Gastrocnemius medialis (tissue), 4 donors: ENCODE results near the gene POLN. TPM values are rescaled to one million over a fixed set of nuclear protein-coding genes. Genes with fewer than 3 reads are reported as not detected.

Experiments
- ATAC-seq, 2 donors: fragments of 150-250 bp; one replicate each; pipeline ENCODE4 v1.9.1; 2016
- DNase-seq, 2 donors: peaks; one replicate each; pipeline ENCODE4 v3.0.0-alpha.2; 2019
- H3K27ac ChIP-seq, 4 donors: fragments of 200-600 bp; sonication (generic); 1 replicate in 1 of 4; 2 replicates in 3 of 4; pipeline ENCODE4 v1.5.1; 2016 to 2018; ENCODE audit warnings: mild to moderate bottlenecking in 2 of 4, moderate library complexity in 1 of 4
- H3K27me3 ChIP-seq, 3 donors: fragments of 200-600 bp; sonication (generic) in 2 of 3; 1 replicate in 1 of 3; 2 replicates in 2 of 3; pipeline versions ENCODE4 v1.5.1 to v1.6.0; 2016 to 2019; ENCODE audit warnings: mild to moderate bottlenecking in 1 of 3, moderate library complexity in 1 of 3
- H3K36me3 ChIP-seq, 2 donors: fragments of 200-600 bp; sonication (generic) in 1 of 2; one replicate each; pipeline ENCODE4 v1.5.1; 2017 to 2018
- H3K4me1 ChIP-seq, 2 donors: fragments of 200-600 bp; sonication (generic) in 1 of 2; one replicate each; pipeline ENCODE4 v1.5.1; 2016 to 2017; ENCODE audit warnings: mild to moderate bottlenecking in 2 of 2
- H3K4me3 ChIP-seq, 4 donors: fragments of 200-600 bp; sonication (generic) in 3 of 4; 1 replicate in 1 of 4; 2 replicates in 3 of 4; pipeline ENCODE4 v1.5.1; 2016 to 2019; ENCODE audit warnings: mild to moderate bottlenecking in 2 of 4
- H3K9me3 ChIP-seq, 3 donors: fragments of 200-600 bp; sonication (generic) in 2 of 3; 1 replicate in 1 of 3; 2 replicates in 2 of 3; pipeline ENCODE4 v1.5.1; 2016 to 2019
- POLR2A ChIP-seq, 2 donors: fragments of 450-650 bp; IDR thresholded peaks; one replicate each; pipeline ENCODE4 v1.6.1; 2017; ENCODE audit warnings: antibody characterized with exemption in 2 of 2, mild to moderate bottlenecking in 2 of 2, moderate library complexity in 2 of 2
- in situ Hi-C, 4 donors: fragments of 200-750 bp; cut with MboI; loops; one replicate each; pipeline versions ENCODE4 v1.15.0 to v1.8.0; 2017; ENCODE audit warnings: low sequenced_read_pairs in 4 of 4
- intact Hi-C: fragments of 100-400 bp; cut with DNase I; formaldehyde crosslinking; loops from one replicate; pipeline ENCODE4 v1.15.1; 2023; ENCODE audit warnings: low total_unique reads
- total RNA-seq, 4 donors: library from RNA; depleted of rRNA; stranded (reverse); fragments of >200 nt; gene quantifications; one replicate each; pipeline versions ENCODE4 v1.1.0 to v1.2.3, GENCODE V29; 2016
- TF ChIP-seq, protein P1 (sequence below), 5 experiments: fragments of 450-650 bp in 3 of 5; fragments of 200-600 bp in 2 of 5; sonication (generic) in 2 of 5; IDR thresholded peaks in 4 of 5; conservative IDR thresholded peaks in 1 of 5; 1 replicate in 4 of 5; 2 replicates in 1 of 5; pipeline ENCODE4 v1.5.1; 2016 to 2019; ENCODE audit warnings: antibody characterized with exemption in 5 of 5, mild to moderate bottlenecking in 3 of 5, moderate library complexity in 3 of 5

POLN gene
- total RNA-seq, 4 donors from 2014 or later: 0.71 to 2.0 (median 0.86) TPM; not detected in 1

DNA sequence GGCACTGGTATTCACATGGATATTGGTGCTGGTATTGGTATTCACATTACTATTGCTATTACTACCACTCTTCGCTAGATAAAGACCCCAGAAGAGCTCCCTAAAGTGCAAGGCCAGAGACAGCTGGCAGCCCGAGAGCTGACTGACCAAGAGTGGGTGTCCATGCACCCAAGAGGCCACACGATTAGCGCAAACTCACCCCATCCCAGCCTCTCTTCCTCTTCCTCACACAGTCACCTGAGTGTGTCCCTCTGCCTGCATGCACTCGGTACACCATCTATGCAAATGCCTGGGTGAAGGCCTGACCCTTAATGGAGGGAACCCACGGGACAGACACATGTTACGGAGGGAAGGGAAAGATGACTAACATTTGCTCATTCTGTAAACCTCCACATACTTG lies 86.7 kb downstream of the POLN start:
- H3K27ac ChIP-seq: no peak overlapping the region
- intact Hi-C loops (no loop called here), in situ Hi-C loops (no loop called here)
- no peaks in the 10 kb centered on the region for H3K4me1 ChIP-seq
- no peak overlapping the region for H3K4me3 ChIP-seq
- H3K27me3 ChIP-seq: no peaks in the 10 kb centered on the region
- no peaks in the 10 kb centered on the region for H3K9me3 ChIP-seq
- ATAC-seq: no peak
- DNase-seq: no peak
- TF ChIP-seq, protein P1, sequence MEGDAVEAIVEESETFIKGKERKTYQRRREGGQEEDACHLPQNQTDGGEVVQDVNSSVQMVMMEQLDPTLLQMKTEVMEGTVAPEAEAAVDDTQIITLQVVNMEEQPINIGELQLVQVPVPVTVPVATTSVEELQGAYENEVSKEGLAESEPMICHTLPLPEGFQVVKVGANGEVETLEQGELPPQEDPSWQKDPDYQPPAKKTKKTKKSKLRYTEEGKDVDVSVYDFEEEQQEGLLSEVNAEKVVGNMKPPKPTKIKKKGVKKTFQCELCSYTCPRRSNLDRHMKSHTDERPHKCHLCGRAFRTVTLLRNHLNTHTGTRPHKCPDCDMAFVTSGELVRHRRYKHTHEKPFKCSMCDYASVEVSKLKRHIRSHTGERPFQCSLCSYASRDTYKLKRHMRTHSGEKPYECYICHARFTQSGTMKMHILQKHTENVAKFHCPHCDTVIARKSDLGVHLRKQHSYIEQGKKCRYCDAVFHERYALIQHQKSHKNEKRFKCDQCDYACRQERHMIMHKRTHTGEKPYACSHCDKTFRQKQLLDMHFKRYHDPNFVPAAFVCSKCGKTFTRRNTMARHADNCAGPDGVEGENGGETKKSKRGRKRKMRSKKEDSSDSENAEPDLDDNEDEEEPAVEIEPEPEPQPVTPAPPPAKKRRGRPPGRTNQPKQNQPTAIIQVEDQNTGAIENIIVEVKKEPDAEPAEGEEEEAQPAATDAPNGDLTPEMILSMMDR (IDR thresholded peaks at IDR 0.05 in 4 of 5, conservative IDR thresholded peaks at IDR 0.05 in 1 of 5): no peak
- TF ChIP-seq POLR2A (IDR thresholded peaks at IDR 0.05): no peak
- no peaks in the 10 kb centered on the region for H3K36me3 ChIP-seq

DNA sequence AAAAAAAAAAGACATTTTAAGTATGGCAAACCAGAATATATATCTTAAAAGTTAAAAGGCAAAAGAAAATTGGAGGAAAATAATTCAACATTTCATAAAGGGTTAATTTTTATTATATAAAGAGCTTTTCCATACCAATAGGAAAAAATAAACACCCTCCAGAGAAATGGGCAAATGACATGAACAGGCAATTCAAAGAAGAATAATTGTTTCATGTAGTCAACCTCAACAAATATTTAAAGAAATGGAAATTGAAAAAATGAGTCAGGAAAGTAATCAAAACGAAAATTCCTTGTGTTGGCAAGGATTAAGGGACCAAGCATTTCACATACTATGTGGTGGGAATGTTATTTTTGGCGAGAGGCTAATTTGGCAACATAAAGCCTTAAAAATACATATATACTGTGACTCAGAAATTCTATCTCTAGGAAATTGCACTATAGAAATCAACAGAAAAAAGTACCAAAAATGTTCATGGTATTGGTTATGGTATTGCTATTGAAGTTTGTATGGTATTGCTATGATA lies 87.6 kb downstream of the POLN start:
- H3K27me3 ChIP-seq: no peaks in the 10 kb centered on the region
- in situ Hi-C loops (no loop called here), intact Hi-C loops (no loop called here)

GRCh38 chr4:2151544-2151943 lies 90.4 kb downstream of the POLN start:
- H3K27me3 ChIP-seq: no peaks in the 10 kb centered on the region
- DNase-seq: no peak
- in situ Hi-C loops (no loop called here), intact Hi-C loops (no loop called here)
- H3K36me3 ChIP-seq: no peaks in the 10 kb centered on the region
- no peak overlapping the region for H3K27ac ChIP-seq
- no peak for TF ChIP-seq POLR2A (IDR thresholded peaks at IDR 0.05)
- TF ChIP-seq, protein P1 (IDR thresholded peaks at IDR 0.05 in 4 of 5, conservative IDR thresholded peaks at IDR 0.05 in 1 of 5): no peak
- no peak overlapping the region for H3K4me3 ChIP-seq
- no peaks in the 10 kb centered on the region for H3K4me1 ChIP-seq
- H3K9me3 ChIP-seq: no peaks in the 10 kb centered on the region
- ATAC-seq: no peak

More for the DNA sequence above, 87.6 kb downstream of the POLN start:
- Histone ChIP-seq H3K4me3 (no peak overlapping the region), H3K27ac (no peak overlapping the region), H3K36me3 (no peaks in the 10 kb centered on the region), H3K4me1 (no peaks in the 10 kb centered on the region), H3K9me3 (no peaks in the 10 kb centered on the region)
- no peak for ATAC-seq
- DNase-seq: no peak
- no peak for TF ChIP-seq POLR2A (IDR thresholded peaks at IDR 0.05)
- TF ChIP-seq, protein P1 (IDR thresholded peaks at IDR 0.05 in 4 of 5, conservative IDR thresholded peaks at IDR 0.05 in 1 of 5): no peak

GRCh38 chr4:2150076-2150475 lies 91.8 kb downstream of the POLN start:
- DNase-seq (no peak), ATAC-seq (no peak)
- H3K36me3 ChIP-seq: no peaks in the 10 kb centered on the region
- intact Hi-C loops: no loop called here
- in situ Hi-C loops: no loop called here
- no peaks in the 10 kb centered on the region for H3K4me1 ChIP-seq
- no peak overlapping the region for H3K4me3 ChIP-seq
- no peak overlapping the region for H3K27ac ChIP-seq
- no peaks in the 10 kb centered on the region for H3K27me3 ChIP-seq
- no peaks in the 10 kb centered on the region for H3K9me3 ChIP-seq
- TF ChIP-seq, protein P1 (IDR thresholded peaks at IDR 0.05 in 4 of 5, conservative IDR thresholded peaks at IDR 0.05 in 1 of 5): no peak
- TF ChIP-seq POLR2A (IDR thresholded peaks at IDR 0.05): no peak
